Activated CD4-positive, alpha-beta T cell treated with anti-CD3 and anti-CD28 coated beads, Interleukin-2, Interleukin-6, amounts not matched to agents 100 ng/mL and 50 ng/mL, durations not matched to agents 16 hours and 8 hours (primary cell): ENCODE results near the gene CDC14A.

Experiments
- DNase-seq: peaks from one replicate; pipeline ENCODE4 v3.0.0-alpha.2; 2020

CDC14A gene

GRCh38 chr1:100543640-100544039 lies 191.3 kb downstream of the CDC14A start:
- DNase-seq: peak; percentile 63

- no peak for DNase-seq
Measured at GRCh38 chr1:100544791-100545190, 192.5 kb downstream of the CDC14A start.

GRCh38 chr1:100545855-100546254 lies 193.5 kb downstream of the CDC14A start:
- DNase-seq: no peak

- DNase-seq: no peak
Measured at GRCh38 chr1:100552031-100552430, 199.7 kb downstream of the CDC14A start.

GRCh38 chr1:100552922-100553321 lies 200.6 kb downstream of the CDC14A start:
- no peak for DNase-seq

- DNase-seq: no peak
Measured at GRCh38 chr1:100556181-100556580, 203.9 kb downstream of the CDC14A start.

GRCh38 chr1:100556925-100557605 lies 204.8 kb downstream of the CDC14A start:
- DNase-seq: no peak

- no peak for DNase-seq
Measured at GRCh38 chr1:100557606-100557953, 205.3 kb downstream of the CDC14A start.

GRCh38 chr1:100565533-100565932 lies 213.2 kb downstream of the CDC14A start:
- no peak for DNase-seq

GRCh38 chr1:100565937-100566699 lies 213.8 kb downstream of the CDC14A start:
- DNase-seq: no peak

GRCh38 chr1:100567062-100567461 lies 214.8 kb downstream of the CDC14A start:
- DNase-seq: no peak
